Body of pancreas (tissue), 4 donors: ENCODE data around the gene PGS1.

ENCODE experiments used
- POLR2A ChIP-seq, 3 donors: fragments of 450-650 bp; IDR thresholded peaks; one replicate each; pipeline ENCODE4 v1.6.1; 2016; ENCODE audit warnings: antibody characterized with exemption in 3 of 3, mild to moderate bottlenecking in 2 of 3
- TF ChIP-seq, protein P1 (sequence below), 7 experiments: fragments of 450-650 bp in 4 of 7; fragments of 200-600 bp in 3 of 7; sonication (generic) in 3 of 7; IDR thresholded peaks; one replicate each; pipeline ENCODE4 v1.5.1; 2016 to 2019; ENCODE audit warnings: antibody characterized with exemption in 7 of 7

DNA sequence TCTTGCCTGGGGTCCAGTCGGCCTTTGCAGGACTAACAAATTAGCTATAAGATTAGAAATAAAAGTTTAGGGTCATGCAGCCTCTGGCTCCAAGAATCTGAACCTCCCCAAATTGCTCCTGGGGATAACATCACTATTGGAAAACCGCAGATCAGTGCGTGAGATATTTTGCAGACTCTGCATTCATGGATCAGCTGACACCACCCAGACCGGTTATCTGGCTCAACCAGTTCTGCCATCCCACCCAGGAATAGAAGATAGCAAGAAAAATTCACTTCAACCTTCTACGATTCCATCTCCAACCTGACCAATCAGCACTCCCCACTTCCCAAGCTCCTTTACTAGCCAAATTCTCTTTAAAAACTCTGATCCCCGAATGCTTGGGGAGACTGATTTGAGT lies 4.3 kb upstream of the PGS1 start:
- TF ChIP-seq POLR2A (IDR thresholded peaks at IDR 0.05) = no peak
- TF ChIP-seq, protein P1, sequence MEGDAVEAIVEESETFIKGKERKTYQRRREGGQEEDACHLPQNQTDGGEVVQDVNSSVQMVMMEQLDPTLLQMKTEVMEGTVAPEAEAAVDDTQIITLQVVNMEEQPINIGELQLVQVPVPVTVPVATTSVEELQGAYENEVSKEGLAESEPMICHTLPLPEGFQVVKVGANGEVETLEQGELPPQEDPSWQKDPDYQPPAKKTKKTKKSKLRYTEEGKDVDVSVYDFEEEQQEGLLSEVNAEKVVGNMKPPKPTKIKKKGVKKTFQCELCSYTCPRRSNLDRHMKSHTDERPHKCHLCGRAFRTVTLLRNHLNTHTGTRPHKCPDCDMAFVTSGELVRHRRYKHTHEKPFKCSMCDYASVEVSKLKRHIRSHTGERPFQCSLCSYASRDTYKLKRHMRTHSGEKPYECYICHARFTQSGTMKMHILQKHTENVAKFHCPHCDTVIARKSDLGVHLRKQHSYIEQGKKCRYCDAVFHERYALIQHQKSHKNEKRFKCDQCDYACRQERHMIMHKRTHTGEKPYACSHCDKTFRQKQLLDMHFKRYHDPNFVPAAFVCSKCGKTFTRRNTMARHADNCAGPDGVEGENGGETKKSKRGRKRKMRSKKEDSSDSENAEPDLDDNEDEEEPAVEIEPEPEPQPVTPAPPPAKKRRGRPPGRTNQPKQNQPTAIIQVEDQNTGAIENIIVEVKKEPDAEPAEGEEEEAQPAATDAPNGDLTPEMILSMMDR (IDR thresholded peaks at IDR 0.05) = no peak
